NT2/D1 (cell line): ENCODE measurements around the gene RUNX1.

Experiments
- SUZ12 ChIP-seq: IDR thresholded peaks from 2 replicates; pipeline ENCODE4 v1.6.1; 2011; ENCODE audit not compliant: insufficient read length, insufficient read depth; ENCODE audit errors: extremely low read depth
- YY1 ChIP-seq: IDR thresholded peaks from 2 replicates; pipeline ENCODE4 v1.6.1; 2011; ENCODE audit not compliant: insufficient read length, insufficient read depth
- ZNF274 ChIP-seq: IDR thresholded peaks from 2 replicates; pipeline ENCODE4 v1.6.1; 2011; ENCODE audit warnings: mild to moderate bottlenecking, low read depth, low read length

- no peak for TF ChIP-seq SUZ12
- TF ChIP-seq YY1, result no peak
- TF ChIP-seq ZNF274, result no peak
These were observed 11.7 kb downstream of the RUNX1 start for GRCh38 chr21:35037384-35037765.
